Lung (tissue), 16 donors: ENCODE results near the gene MCTP1. TPM values are rescaled to one million over a fixed set of nuclear protein-coding genes. Genes with fewer than 3 reads are reported as not detected.

ENCODE experiments used
- ATAC-seq: fragments of 200-7000 bp; cut with Tn5 transposase; one replicate; pipeline ENCODE4 v1.9.1; 2020; ENCODE audit warnings: moderate number of reproducible peaks; ENCODE audit not compliant: insufficient read depth, low FRiP score
- DNase-seq, 3 donors: peaks; one replicate each; pipeline ENCODE4 v3.0.0-alpha.2; 2013 to 2017
- H3K27ac ChIP-seq, 2 donors: one replicate each; pipeline ENCODE4 v1.5.1; 2013; ENCODE audit warnings: mild to moderate bottlenecking in 2 of 2, moderate library complexity in 2 of 2, control low read depth in 1 of 2, inconsistent platforms in 1 of 2, low read depth in 1 of 2, low read length in 1 of 2
- H3K27me3 ChIP-seq, 3 donors: one replicate each; pipeline ENCODE4 v1.5.1; 2013; ENCODE audit warnings: low read length in 2 of 3; ENCODE audit not compliant: control insufficient read depth in 3 of 3, insufficient read depth in 3 of 3
- H3K36me3 ChIP-seq, 4 donors: one replicate each; pipeline ENCODE4 v1.5.1; 2013; ENCODE audit warnings: low read length in 4 of 4, mild to moderate bottlenecking in 1 of 4, moderate library complexity in 1 of 4; ENCODE audit not compliant: control insufficient read depth in 4 of 4, insufficient read depth in 4 of 4
- H3K4me1 ChIP-seq, 5 donors: one replicate each; pipeline ENCODE4 v1.5.1; 2013; ENCODE audit warnings: low read length in 5 of 5, mild to moderate bottlenecking in 2 of 5, moderate library complexity in 1 of 5; ENCODE audit not compliant: control insufficient read depth in 5 of 5, insufficient read depth in 5 of 5
- H3K4me3 ChIP-seq: one replicate; pipeline ENCODE4 v1.5.1; 2013; ENCODE audit warnings: mild to moderate bottlenecking, control low read depth, moderate library complexity
- H3K9ac ChIP-seq, 2 donors: one replicate each; pipeline ENCODE4 v1.5.1; 2013; ENCODE audit warnings: low read length in 2 of 2, control low read depth in 1 of 2; ENCODE audit not compliant: insufficient read depth in 1 of 2
- H3K9me3 ChIP-seq, 4 donors: one replicate each; pipeline ENCODE4 v1.5.1; 2013; ENCODE audit warnings: low read length in 3 of 4, mild to moderate bottlenecking in 1 of 4, moderate library complexity in 1 of 4; ENCODE audit not compliant: control insufficient read depth in 4 of 4, insufficient read depth in 3 of 4
- WGBS, 2 donors: extraction: QIAGEN DNeasy Blood & Tissue Kit; methylation state at CpG; one replicate each; pipeline ENCODE4 v1.1.7; 2013; 5-methylcytosine and 5-hydroxymethylcytosine counted together
- long read RNA-seq, 5 donors: transcript quantifications; one replicate each; lab custom pipeline, GENCODE V29; 2026
- polyA plus RNA-seq, 2 donors: library from polyadenylated mRNA; stranded (reverse); fragments of 200-250 nt; gene quantifications; one replicate each; pipeline ENCODE4 v1.2.1, GENCODE V29; 2013
- total RNA-seq, 2 donors: library from RNA; depleted of rRNA in 1 of 2; stranded (reverse); fragments of >200 nt in 1 of 2; gene quantifications; one replicate each; pipeline ENCODE4 v1.2.1, GENCODE V29; 2014 to 2021
- TF ChIP-seq, protein P1 (sequence below): IDR thresholded peaks from 2 replicates; pipeline ENCODE4 v1.5.1; 2012; ENCODE audit warnings: mild to moderate bottlenecking; ENCODE audit errors: control extremely low read depth, extremely low read depth
- donor health status: control.
- donor health status: control.
- donor health status: Bipolar disorder and iron deficiency.
- donor health status: healthy.
- donor health status: DM: yes; HTN: yes; CAD: no.

MCTP1 gene
- total RNA-seq (10 to 100 TPM; 33.0 to 34.8 TPM), polyA plus RNA-seq (10 to 100 TPM in 1 of 2 donors, 1 to 10 TPM in 1; 5.8 to 21.7 TPM)
- long read RNA-seq, donor 1 = 0 reads
- long read RNA-seq, donor 2 = 0 reads
- long read RNA-seq, donor 3 = 0 reads
- long read RNA-seq, donor 4 = 0 reads
- long read RNA-seq, donor 5 = 0 reads

DNA sequence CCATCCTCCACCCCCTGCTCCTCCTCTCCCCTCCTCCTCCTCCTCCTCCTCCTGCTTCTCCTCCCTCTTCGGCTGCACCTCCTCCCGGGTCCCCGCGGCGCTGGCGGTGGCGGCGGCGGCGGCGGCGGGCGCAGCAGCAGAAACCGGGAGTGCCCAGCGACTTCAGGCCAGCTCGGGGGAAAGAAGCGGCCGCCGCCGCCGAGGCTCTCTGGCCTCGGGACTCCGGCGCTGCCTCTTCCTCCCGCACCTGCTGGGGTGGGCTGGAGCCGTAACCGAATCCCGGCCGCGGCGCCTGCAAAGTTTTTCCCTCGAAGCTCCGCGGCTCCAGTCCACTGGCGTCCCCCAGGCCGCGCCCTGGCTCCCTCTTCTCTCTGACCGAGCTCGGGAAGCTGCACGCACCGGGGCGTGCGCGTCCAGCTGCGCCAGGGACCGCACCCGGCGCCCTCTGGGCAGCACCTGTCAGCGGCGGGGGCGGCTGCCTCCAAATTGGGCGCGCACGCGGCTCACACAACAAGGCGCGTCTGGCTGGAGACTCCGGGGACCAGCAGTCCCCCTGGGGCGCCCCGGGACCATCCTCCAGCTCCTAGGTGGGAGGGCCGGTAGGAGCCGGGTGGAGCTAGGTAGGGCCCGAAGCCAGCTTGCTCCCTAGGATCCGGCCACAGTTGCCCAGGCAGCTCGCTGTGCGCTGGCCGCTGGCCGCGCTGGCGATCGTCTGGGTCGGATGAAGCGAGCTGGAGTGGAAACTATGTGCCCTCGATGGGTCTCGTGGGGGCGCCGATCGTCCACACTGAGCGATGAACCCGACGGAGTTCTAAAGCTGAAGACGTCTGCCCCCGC, at the start of gene MCTP1:
MCTP1 (minus strand) TSS at position 523 of the 837 bp plus-strand sequence.
- peak; percentile 56 for ATAC-seq

DNA sequence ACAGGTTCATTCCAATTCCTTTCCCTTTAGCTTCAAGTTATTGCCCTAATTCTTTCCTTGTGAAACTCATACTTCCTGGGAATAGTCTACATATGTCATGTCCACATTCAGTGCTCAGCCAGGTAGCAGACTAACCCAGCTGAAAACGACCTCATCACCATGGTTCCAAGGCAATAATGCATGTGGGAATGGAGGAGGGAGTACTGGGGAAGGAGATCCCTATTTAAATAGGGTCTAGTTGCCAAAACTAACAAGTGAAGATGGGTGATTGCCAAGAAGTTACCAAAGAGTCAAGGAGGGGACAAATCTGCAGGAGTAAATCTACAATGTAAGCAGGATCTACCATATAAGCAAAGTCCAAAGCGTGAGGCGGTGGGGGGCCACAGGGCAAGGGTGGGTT, 47.3 kb upstream of the MCTP1 start:
- WGBS, 2 donors = 80 to 89% methylated on average over 3 of the region's 3 CpGs
- Histone ChIP-seq H3K27me3 (no peaks in the 10 kb centered on the region), H3K4me3 (no peak overlapping the region), H3K4me1 (no peaks in the 10 kb centered on the region), H3K9ac (no peak overlapping the region), H3K9me3 (no peaks in the 10 kb centered on the region), H3K27ac (no peak overlapping the region), H3K36me3 (no peaks in the 10 kb centered on the region)
- DNase-seq (no peak), ATAC-seq (no peak)
- TF ChIP-seq, protein P1, sequence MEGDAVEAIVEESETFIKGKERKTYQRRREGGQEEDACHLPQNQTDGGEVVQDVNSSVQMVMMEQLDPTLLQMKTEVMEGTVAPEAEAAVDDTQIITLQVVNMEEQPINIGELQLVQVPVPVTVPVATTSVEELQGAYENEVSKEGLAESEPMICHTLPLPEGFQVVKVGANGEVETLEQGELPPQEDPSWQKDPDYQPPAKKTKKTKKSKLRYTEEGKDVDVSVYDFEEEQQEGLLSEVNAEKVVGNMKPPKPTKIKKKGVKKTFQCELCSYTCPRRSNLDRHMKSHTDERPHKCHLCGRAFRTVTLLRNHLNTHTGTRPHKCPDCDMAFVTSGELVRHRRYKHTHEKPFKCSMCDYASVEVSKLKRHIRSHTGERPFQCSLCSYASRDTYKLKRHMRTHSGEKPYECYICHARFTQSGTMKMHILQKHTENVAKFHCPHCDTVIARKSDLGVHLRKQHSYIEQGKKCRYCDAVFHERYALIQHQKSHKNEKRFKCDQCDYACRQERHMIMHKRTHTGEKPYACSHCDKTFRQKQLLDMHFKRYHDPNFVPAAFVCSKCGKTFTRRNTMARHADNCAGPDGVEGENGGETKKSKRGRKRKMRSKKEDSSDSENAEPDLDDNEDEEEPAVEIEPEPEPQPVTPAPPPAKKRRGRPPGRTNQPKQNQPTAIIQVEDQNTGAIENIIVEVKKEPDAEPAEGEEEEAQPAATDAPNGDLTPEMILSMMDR = no peak

More for the DNA sequence above, at the start of gene MCTP1:
- H3K9ac ChIP-seq = no peak within 1 kb of the TSS
- TF ChIP-seq, protein P1 = no peak
- no peaks in the 10 kb centered on the region for H3K36me3 ChIP-seq
- DNase-seq = peak; percentile 33 to 51 (median 46)
- peak within 1 kb of the TSS; percentile 55 for H3K4me3 ChIP-seq
- peaks cover 0 to 17% (median 2%) of the 10 kb centered on the region in 5 donors for H3K4me1 ChIP-seq
- peaks cover 0 to 61% (median 53%) of the 10 kb centered on the region in 3 donors for H3K27me3 ChIP-seq
- WGBS, 2 donors = 1% methylated on average over 52 to 83 of the region's 83 CpGs
- no peak within 1 kb of the TSS for H3K27ac ChIP-seq
- H3K9me3 ChIP-seq = peaks cover 0 to 1% (median 0%) of the 10 kb centered on the region in 4 donors

DNA sequence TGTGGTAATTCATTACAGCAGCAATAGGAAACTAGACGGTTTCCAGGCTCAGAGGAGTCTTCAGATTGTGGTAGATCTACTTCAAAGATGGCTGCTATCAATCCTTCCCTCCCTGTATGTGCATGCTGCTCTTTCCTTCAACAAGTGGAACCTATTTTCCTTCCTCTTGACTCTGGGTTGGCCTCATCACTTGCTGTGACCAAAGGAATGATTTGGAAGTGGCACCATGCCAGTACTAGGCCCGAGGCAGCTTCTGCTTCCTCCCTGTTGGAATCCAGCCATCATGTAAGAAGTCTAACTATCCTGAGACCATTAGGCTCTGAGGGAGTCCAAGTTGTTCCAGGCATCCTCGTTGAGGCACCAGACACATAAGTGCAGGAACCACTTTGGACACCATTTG, 46.5 kb upstream of the MCTP1 start:
- WGBS, 2 donors = 47 to 59% methylated on average over 3 of the region's 3 CpGs
- DNase-seq (no peak), ATAC-seq (no peak)
- Histone ChIP-seq H3K27me3 (no peaks in the 10 kb centered on the region), H3K4me1 (no peaks in the 10 kb centered on the region), H3K27ac (no peak overlapping the region), H3K9ac (no peak overlapping the region), H3K4me3 (no peak overlapping the region), H3K9me3 (no peaks in the 10 kb centered on the region), H3K36me3 (no peaks in the 10 kb centered on the region)
- TF ChIP-seq, protein P1 = no peak
